HG02973 (cell line): Measurements from ENCODE around the gene ZNF75A.

Experiments
- ATAC-seq: cut with Tn5 transposase; IDR thresholded peaks from one replicate; pipeline ENCODE4 v1.9.1; 2021; ENCODE audit warnings: moderate library complexity; ENCODE audit not compliant: unreplicated experiment

Gene ZNF75A

DNA sequence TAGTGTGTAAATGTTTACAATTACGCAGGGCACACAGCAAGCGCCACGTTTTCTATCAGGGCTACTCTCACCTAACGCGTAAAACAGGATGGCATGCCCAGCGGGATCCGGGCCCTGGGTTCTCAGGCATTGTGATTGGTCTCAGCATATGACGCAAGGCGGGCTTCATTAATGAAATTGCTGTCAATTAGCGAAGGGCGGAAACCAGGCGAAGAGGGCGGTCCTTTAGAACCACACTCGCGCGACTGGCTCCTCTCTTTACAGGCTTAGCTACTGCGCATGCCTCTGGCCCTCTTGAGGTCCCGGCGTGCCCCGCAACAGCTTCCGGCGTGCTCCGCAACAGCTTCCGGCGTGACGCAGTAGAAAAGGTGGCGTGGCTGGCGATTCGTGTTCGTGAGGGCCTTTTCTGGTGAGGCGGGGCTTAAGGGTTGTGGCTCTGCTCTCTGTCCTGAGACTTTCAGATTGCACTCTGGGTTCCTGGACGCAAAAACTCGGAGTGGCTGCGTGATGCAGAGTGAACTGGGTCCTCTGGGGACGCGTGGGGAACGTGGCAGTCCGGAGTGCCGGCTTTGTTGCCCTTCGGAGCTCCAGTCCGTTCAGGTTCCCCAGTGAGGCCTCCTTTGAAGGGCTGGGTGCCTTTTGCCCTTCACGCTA lies 59.6 kb downstream of the ZNF75A start:
- ATAC-seq: no peak
